ENCODE data around the gene PLCH2.

- no peak for TF ChIP-seq CTCF (IDR thresholded peaks at IDR 0.05; ENCODE audit: borderline replicate concordance, extremely low read depth, low read length, poor library complexity, severe bottlenecking)
- no peak for TF ChIP-seq EZH2 (IDR thresholded peaks at IDR 0.05; ENCODE audit: borderline replicate concordance, low read depth, low read length, severe bottlenecking)
These were observed 20.3 kb upstream of the PLCH2 start for GRCh38 chr1:2455757-2456156.

Measured in DND-41 (cell line).